DMS153 treated with DMSO at 0.1 percent for 48 hours (cell line): ENCODE measurements around the gene GMDS.
"Not testable (repeated sequence)": the region's sequence is repeated elsewhere in the genome, so short reads cannot be mapped to it uniquely, and the experiment has no call there.

Experiments
- DNase-seq: peaks from one replicate; lab custom pipeline; 2025; ENCODE audit not compliant: unreplicated experiment; lab: John Stamatoyannopoulos, UW

GMDS gene

DNA sequence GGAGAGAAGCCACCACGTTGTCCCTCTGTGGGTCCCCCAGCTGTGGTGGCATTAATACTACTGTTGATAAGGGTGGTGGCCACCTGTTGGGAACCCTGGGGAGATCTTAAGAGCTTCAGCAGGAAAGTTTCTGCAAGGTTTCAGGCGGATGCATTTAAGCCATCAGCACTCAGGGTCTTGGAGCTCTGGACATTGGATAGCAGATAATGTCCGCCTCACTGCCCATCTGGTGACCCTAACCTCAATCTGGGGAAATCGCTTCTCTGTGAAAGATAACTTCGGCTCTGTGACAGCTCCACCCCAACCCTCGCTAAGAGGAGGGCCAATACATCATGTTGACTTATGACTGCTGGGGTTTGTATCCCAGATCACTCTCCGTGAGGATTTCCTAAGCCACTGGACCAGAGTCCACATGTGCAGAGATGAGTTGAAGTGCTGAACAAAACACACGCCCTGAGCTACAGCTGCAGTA is 542.8 kb downstream of the GMDS start:
- DNase-seq, result no peak

DNA sequence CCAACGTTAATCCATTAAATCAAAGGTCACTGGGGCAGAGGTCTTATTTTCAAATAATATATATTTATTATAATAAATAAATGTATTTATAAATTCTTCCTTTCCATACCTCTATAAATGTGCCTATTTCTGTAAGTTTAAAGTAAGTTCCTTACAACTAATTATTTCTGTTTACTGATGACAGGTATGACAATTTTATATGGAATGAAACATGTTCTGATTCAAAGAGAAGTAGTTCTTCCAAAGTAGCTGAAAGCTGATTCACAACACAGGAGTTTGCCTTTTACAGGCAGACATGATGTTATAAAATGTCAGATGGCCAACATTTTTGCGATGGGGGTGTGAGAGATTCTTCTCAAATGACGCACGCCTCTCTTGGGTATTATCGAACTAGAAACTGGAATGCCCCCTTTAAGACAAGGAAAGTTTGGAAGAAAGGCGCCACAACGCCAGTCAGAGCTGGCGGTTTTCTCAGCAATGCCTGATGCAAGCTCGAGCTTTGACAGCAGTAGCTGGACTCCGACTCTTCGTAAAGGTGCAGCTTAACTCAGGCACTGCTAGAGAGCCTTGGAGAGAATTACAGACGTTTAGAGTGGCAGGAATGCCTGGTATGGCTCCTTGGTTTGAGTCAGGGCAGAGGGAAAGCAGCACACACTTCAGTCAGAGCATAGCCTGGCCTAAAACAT is 543.6 kb downstream of the GMDS start:
- DNase-seq, result no peak

DNA sequence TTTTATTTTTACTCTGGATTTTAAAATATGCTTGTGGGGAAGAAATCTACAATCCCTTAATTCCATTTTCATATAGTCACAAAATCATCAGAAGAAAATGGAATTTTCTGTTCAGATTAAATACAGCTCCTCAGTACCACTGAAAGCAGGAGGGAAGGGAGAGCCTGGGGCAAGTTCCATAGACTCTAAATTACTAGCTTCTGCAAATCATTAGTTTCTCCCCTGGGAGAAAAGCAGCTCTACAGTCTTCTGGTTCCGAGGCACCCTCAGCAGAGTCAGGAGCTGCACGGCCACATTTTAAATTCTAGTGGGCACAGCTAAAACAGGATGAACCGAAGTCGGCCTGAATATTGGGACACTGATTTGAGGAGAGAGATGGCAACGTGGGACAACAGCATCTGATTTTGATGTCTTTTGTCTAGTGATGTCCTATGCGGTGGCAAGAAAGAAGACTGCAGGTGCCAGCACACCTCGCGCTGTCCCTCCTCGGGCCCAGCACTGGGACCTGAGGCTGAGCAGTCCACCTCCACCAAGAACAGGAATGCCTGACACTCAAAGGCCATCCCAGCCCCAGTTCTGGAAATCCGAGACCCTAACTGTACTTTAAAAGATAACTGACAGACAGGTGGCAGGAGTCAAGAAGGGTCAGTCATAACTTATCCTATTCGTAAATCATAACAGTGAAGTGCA is 545.0 kb downstream of the GMDS start:
- DNase-seq, result no peak

DNA sequence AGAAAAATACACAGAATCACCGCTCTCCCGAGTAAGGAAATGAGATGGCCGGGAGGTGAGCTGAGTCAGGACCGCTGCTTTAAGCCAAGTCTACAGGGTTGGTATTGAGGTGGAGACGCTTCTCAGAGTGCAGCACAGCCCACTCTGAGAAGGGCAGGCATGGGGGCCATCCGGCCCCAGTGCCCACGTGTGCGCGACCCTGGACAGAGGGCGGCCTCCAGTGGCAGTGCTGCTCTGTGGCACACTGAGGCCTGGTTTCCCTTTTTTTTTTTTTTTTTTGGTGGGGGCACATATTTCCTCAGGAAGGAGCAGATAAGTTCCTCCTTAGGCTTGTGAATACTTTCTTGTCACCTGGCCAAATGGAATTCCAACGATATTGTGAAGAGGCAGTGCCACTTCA is 546.9 kb downstream of the GMDS start:
- no peak for DNase-seq

DNA sequence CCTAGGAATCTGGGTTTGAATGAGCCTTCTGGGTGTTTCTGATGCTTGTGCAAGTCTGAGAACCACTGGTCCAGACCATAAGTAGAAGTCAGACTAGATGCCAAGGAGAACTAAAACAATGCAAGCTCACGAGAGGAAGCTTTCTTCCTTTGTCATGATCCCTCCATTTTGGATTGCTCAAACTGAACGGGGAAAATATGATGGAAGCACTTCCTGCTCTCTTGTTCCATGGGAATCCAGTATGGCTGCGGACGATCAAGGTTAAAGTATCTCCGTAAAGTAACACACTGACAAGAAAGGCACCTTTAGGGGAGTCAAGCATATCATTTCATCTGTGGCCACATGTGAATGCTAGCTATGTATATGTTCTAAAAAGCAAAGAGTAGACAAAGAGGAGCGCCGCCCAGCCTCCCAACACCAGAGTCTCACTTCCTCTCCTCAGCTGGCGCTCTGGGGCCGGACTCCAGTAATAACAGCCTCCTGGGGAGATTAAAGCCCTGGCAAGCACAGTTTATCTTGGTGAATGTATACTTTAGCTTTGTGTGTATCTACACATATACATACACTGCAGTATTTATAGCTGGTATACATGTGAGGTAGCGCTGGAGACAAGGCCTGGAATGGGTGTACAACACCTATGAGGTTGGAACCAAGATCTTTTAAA is 547.6 kb downstream of the GMDS start:
- no peak for DNase-seq

DNA sequence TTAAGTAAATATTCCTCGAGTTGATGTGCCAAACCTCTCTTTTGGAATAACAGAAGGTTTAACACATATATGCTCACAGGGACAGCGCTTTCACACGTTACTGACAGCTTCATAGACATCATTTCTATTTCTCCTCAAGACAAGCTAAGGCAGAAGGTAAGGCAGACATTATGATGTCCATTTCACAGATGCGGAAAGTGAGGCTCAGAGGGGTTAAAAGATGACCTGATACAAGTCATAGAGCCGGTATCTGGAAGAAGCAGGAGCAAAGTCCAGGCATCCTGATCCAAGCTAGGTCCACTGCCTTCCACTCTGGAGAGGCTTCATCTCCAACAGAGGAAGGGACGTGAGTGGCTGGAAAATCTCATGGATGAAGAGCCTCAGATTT is 548.9 kb downstream of the GMDS start:
- DNase-seq, result no peak

DNA sequence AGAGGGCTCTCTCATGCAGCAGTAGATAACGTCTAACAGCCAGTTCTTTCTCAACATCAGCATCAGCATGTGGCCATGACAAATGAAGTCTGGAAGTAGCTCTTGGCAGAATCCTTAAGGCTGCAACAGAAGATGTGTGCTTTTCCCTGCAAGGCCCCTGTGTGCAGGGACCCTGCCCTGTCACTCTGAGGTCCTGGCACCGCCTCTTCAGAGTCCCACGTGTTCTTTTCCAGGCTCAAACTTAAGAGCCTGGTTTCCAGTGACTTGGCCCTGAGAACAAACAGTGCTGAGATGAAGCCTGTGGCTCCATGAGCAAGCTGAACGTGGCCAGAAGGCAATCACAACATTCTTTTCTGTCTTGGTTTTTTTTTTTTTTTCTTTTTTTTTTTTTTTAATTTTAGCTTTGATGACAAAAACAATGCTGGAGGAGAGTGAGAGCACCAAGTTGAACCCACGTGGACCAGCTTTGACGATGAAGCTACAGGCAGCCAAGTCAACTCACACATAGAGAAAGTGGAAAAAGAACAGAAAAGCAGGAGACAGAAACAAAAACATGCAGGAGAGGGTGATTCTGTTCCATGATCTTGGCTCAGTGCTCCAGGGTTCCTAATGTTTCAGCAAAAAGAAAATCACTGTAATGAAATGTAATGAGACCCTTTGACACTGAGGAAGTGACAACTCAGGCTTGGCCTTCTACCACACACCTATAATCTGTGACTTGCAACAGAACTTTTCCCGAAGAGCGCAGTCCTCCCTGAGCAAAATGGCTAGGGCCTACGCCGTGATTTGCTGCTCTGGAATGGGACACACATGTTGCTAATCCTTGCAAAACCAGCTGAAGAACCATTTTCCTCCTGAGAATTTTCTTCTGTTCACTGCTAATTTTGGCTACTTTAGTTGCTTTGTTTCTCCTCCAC is 549.6 kb downstream of the GMDS start:
- DNase-seq, result no peak

DNA sequence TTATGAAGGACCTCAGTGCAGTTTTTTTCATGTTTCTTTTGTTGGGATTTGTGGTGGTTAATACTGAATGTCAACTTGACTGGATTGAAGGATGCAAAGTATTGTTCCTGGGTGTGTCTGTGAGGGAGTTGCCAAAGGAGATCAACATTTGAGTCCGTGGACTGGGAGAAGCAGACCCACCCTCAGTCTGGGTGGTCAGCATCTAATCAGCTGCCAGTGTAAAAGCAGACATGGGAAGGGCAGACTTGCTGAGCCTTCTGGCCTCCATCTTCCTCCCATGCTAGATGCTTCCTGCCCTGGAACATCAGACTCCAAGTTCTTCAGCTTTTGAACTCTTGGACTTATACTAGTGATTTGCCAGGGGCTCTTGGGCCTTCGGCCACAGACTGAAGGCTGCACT is 553.6 kb downstream of the GMDS start:
- DNase-seq, result not testable (repeated sequence)

DNA sequence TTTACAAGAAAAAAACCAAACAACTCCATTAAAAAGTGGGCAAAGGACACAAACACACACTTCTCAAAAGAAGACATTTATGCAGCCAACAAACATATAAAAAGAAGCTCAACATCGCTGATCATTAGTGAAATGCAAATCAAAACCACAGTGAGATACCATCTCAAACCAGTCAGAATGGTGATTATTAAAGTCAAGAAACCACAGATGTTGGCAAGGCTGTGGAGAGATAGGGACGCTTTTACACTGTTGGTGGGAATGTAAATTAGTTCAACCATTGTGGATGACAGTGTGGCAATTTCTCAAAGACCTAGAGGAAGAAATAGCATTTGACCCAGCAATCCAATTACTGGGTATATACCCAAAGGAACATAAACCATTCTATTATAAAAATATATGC is 554.7 kb downstream of the GMDS start:
- DNase-seq, result not testable (repeated sequence)

DNA sequence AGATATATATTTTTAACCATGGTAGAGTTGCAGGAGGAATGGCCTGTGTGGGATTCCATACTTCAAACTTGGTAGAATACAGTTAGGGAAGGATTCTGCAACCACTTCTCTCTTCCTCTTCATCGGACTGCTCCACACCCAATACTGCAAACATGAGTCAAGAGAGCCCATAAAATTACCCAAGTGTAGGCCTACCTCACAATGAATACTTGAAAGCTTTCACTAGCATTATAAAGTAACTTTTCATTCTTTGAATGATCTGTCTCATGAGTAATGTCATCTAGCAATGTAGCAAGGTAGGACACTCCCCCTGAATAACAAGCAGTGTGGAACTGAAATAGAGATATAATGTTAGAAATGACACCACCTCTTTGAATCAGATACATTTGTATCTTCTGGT is 556.3 kb downstream of the GMDS start:
- DNase-seq, result no peak

DNA sequence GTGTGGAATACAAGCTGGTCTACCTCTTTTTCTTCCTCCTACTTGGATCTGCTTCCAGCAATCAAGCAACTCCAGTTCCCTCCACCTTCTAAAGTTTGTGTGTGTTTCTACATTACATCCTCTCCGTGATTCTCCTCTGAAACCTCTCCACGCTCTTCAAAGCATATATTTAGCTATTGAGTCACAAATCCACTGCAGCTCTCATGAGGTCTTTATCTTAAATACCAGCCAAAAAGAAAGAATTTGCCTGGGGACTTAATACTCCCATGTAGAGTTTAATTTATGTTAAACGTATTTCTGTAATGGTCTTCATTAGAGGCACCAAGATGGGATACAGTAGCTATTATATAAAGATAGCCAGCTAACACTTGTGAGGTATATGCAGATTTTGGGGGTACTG is 557.0 kb downstream of the GMDS start:
- DNase-seq, result no peak

DNA sequence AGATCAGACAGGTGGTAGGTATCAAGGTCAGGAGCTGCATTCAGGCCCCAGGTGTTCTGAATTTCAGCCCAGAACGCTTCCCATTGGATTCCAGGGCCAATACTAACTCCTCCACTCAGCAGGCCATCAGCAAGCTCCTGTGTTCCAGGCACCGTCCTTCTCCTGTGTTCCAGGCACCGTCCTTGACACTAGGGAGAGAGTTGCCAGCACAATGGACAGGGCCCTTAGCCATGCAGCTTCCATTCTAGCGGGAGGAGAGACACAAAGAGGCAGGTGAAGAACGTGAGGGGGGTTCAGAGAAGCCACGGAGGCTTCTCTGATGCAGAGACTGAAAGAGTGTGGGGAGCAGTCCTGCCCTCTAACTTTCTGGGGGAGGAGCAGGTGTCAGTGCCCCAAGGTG is 558.0 kb downstream of the GMDS start:
- DNase-seq, result no peak

DNA sequence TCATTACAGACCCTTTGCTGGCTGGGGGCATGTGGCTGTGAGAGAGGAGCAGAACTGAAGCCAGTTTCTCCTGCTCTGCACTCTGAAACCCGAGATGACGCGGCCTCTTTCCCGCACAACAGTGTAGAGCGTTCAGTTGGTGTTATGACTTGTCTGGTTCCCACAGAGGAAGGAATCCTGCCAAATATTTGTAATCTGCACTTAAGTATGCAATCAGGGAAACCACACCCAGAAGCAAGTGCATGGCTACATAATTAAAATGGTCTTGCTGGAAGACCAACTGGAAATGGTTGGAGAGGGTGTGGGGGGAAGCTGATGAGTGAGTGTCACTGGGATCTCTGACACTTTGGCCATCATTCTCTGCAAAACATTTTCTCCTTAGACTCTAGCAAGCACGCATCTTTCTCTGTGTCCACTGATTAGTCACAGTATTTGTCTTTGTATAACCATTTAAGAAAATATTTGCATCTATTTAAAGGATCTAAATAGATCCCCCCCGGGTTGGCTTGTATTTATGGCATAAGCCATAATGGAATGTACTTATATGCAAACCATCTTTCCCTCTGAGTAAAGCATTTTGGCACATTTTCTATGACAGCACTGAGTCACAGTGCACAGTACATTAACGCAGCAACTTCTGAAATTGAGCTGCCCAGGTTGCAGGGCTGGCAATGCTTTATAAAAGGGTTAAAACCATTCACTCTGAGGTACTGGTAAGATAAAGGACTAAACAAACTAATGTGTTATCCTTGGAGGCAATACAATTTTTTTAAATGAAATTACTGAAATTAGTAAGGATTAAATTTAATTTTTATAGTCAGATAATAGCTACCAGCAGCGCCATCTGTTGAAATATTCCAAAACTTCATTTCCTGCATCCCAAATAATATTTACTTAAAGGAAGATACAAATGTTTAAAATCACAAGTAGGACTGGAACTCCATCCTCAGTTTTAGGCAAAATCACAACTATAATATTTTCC is 559.0 kb downstream of the GMDS start:
- DNase-seq, result peak; percentile 26

DNA sequence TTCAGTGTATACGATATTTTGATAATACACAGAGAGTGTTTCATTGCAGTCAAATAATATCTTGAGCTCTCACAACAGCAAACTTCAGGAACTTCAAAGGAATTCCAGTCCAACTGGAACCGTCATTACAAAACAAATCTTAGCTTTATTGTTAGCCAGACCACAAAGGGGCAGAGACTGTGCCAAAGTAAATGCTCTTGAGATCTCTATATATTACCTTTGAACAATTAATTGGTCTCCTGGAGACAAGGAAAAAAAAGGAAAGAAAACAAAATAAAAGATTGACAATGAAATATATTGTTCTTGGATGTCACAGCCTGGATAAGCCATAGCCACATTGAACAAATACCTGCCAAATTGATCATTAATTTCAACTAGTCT is 565.7 kb downstream of the GMDS start:
- DNase-seq, result no peak

DNA sequence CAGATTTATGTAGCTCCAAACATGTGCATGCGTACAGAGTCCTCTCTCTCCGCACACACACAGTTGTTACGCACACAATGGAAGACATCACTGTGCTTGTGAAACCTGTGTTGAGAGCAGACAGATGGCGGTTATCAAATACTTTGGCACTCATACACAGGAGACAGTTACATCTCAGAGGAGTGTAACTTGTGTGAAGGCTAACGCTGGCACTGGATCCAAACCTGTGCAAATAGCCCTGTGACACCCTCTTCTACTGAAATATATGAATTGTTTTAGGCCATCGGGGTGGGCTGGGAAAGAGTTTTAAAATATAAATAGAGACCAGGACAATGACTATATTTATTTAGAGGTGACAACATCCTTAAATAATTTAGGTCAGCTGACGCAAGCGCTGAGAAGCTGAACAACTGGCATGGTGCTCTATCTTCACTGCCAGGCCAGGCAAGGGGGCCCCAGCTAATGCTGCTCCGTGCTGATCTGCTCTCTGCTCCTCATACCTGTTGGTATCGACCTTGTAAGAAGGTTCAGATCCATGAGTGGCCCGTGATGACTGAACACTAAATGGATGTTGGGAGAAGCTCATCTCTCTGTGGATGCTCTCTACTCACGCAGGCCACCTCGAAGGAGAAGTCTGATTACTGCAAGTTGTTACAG is 566.2 kb downstream of the GMDS start:
- DNase-seq, result no peak

DNA sequence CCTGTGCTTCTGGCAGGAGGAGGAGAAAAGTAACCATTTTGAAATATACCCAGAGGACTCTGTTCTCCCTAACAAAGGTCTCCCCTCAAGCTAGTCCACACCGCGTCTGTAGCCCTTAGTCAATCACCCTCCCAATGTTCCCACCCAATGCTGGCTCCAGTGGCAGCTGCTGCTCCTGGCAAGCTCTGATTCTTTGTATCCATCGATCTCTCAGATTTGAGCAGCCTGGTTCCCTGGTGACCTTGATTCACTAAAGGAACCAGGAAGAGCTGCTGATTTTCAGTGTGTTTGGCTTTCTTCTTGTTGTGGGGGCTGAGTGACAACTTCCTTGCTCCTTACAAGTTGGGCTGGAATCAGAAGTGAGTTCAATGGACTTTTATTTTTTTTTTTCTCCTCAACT is 567.2 kb downstream of the GMDS start:
- DNase-seq, result no peak

DNA sequence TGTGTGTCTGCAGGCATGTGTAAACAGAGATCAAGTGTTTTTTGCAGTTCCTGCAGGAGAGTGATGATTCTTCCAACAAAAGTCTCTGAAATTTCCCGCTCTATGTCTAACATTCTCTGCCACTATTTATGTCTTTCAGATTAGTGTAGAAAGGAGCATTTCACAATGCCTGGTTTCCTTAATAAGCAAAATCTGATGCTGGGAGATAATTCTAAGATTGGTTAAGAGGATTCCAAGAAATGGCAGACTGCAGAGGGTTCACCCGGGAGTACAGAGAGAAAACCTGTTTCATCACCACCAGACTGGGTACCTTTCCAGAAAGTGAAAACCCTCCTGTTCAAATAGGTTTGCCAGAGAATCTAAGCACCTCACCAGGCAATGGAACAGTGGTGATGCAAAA is 573.0 kb downstream of the GMDS start:
- DNase-seq, result no peak

DNA sequence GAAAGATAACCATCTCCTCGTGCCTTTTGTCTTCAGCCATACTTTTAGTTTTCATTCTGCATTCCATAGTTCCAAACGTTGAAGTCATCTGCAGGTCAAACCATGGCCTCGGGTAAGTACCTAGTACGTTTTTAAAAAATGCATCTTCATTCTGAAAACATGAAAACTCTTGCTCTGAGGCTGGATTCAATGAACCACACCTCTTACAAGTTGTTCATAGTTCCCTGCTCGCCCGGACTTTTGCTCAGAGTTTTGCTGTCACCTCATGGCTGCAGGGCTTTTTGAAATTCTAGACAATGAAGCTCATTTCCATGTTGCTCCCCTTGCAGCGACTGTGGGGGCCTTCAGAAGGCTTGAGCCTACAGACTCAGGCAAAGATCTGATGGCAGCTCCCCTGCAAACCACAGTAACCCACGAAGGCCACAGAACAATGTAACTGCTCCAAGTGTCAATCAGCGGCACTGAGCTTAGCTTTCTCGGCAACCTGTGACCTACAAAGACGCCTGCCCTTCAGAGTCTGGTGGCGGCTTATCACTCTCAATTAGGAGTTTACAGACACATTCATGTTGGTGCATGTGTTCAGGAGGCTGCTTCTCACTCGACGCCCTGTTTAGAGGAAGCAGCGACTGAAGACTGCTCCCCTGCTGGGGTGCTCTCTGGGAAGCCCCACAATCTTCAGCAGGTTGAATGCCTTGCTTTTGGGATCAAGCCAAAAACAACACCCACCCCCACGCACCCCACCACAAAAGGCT is 574.5 kb downstream of the GMDS start:
- DNase-seq, result no peak

DNA sequence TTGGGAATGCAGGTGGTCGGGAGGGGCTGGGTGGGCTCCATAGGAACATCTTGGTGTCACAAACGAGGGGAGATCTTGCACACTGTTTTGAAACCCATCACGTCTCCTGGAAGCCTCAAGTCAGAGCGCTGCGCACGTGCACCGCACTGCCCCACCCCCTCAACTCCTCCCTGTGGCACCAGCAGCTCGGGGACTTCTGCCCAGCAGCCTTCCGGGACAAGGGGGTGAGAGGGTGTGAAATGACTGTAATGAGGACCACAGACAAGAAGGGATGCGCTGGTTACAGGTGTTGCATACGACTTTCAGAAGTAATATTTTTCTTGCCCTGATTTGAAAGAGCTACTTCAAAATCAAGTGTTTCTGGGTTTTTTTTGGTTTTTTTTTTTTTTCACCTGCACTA is 575.4 kb downstream of the GMDS start:
- no peak for DNase-seq
